OCI-LY3 (cell line): Measurements from ENCODE around the gene SLC2A11.

Source experiments
- H2AFZ ChIP-seq: fragments of 200-600, 300-600 bp; shearing (Covaris generic); 2 replicates; pipeline ENCODE4 v1.6.0; 2014; ENCODE audit warnings: antibody characterized with exemption, low read depth, low read length
- H3K27ac ChIP-seq: fragments of 200-600, 300-600 bp; sonication (generic); 2 replicates; pipeline ENCODE4 v1.5.1; 2014; ENCODE audit warnings: mild to moderate bottlenecking, low read length, moderate library complexity, mixed read lengths
- H3K27me3 ChIP-seq: fragments of 200-600, 300-600 bp; sonication (generic); 2 replicates; pipeline ENCODE4 v1.6.1; 2014; ENCODE audit warnings: low read depth, low read length, mixed read lengths
- H3K36me3 ChIP-seq: fragments of 200-600, 300-600 bp; sonication (generic); replicated peaks from 2 replicates; pipeline ENCODE3; 2014; ENCODE audit warnings: low read depth, low read length, mixed read lengths
- H3K4me1 ChIP-seq: fragments of 300-600, 200-600 bp; sonication (generic); 2 replicates; pipeline ENCODE4 v1.6.1; 2014; ENCODE audit warnings: low read length, mixed read lengths
- H3K4me2 ChIP-seq: fragments of 200-600, 300-600 bp; sonication (generic); 2 replicates; pipeline ENCODE4 v1.6.1; 2014; ENCODE audit warnings: low read length, mixed read lengths
- H3K4me3 ChIP-seq: fragments of 300-600, 200-600 bp; sonication (generic); 2 replicates; pipeline ENCODE4 v1.5.1; 2014; ENCODE audit warnings: antibody characterized with exemption, mild to moderate bottlenecking, low read length, moderate library complexity
- H3K79me2 ChIP-seq: fragments of 300-600, 200-600 bp; shearing (Covaris generic); 2 replicates; pipeline ENCODE4 v1.6.1; 2014; ENCODE audit warnings: mild to moderate bottlenecking, low read length, mixed read lengths
- H3K9ac ChIP-seq: fragments of 300-600, 200-600 bp; shearing (Covaris generic); 2 replicates; pipeline ENCODE4 v1.6.0; 2014; ENCODE audit warnings: mild to moderate bottlenecking, low read length, moderate library complexity
- H3K9me3 ChIP-seq: fragments of 200-600, 300-600 bp; shearing (Covaris generic); 2 replicates; pipeline ENCODE4 v1.6.1; 2014; ENCODE audit warnings: low read length, mixed read lengths; ENCODE audit not compliant: insufficient read depth
- H4K20me1 ChIP-seq: fragments of 200-600, 300-600 bp; sonication (generic); 2 replicates; pipeline ENCODE4 v1.6.1; 2016; ENCODE audit warnings: low read length, mixed read lengths; ENCODE audit not compliant: insufficient read depth
- EZH2phosphoT487 ChIP-seq: fragments of 200-600 bp; shearing (Covaris generic); IDR thresholded peaks from 2 replicates; pipeline ENCODE4 v1.6.1; 2018; ENCODE audit warnings: antibody characterized with exemption, mixed run types, low read depth
- TF ChIP-seq, protein P1 (sequence below): fragments of 200-600, 300-600 bp; sonication (generic); IDR thresholded peaks from 2 replicates; pipeline ENCODE4 v1.5.1; 2014; ENCODE audit warnings: antibody characterized with exemption, low read length, low read depth

Gene SLC2A11

DNA sequence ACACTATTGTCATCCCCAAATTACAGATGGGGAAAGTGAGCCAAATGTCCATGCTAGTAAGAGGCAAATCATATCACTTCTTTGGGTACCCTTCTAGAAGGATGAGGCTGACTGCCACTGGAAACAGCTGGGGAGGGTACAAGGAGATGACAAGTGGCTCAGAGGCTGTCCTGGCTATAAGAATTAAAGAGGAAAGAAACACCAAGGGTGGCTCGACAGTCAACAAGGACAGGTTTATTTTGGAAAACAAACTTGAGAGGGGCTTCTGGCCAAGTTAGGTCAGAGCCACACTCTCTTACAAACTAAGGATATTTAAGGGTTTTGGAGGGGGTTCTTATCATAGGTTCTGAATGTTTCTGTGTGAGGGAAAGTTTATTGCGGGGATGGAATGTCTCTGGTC, 34.5 kb downstream of the SLC2A11 start:
- Histone ChIP-seq H2AFZ (no peak overlapping the region), H3K27me3 (no peaks in the 10 kb centered on the region), H4K20me1 (peaks cover 18% of the 10 kb centered on the region), H3K9me3 (no peaks in the 10 kb centered on the region), H3K27ac (no peak overlapping the region), H3K4me1 (peaks cover 16% of the 10 kb centered on the region), H3K4me3 (no peak overlapping the region), H3K79me2 (peaks cover 26% of the 10 kb centered on the region), H3K36me3 (peaks cover 26% of the 10 kb centered on the region), H3K4me2 (no peak overlapping the region), H3K9ac (no peak overlapping the region)
- TF ChIP-seq EZH2phosphoT487 = no peak
- TF ChIP-seq, protein P1, sequence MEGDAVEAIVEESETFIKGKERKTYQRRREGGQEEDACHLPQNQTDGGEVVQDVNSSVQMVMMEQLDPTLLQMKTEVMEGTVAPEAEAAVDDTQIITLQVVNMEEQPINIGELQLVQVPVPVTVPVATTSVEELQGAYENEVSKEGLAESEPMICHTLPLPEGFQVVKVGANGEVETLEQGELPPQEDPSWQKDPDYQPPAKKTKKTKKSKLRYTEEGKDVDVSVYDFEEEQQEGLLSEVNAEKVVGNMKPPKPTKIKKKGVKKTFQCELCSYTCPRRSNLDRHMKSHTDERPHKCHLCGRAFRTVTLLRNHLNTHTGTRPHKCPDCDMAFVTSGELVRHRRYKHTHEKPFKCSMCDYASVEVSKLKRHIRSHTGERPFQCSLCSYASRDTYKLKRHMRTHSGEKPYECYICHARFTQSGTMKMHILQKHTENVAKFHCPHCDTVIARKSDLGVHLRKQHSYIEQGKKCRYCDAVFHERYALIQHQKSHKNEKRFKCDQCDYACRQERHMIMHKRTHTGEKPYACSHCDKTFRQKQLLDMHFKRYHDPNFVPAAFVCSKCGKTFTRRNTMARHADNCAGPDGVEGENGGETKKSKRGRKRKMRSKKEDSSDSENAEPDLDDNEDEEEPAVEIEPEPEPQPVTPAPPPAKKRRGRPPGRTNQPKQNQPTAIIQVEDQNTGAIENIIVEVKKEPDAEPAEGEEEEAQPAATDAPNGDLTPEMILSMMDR = no peak

DNA sequence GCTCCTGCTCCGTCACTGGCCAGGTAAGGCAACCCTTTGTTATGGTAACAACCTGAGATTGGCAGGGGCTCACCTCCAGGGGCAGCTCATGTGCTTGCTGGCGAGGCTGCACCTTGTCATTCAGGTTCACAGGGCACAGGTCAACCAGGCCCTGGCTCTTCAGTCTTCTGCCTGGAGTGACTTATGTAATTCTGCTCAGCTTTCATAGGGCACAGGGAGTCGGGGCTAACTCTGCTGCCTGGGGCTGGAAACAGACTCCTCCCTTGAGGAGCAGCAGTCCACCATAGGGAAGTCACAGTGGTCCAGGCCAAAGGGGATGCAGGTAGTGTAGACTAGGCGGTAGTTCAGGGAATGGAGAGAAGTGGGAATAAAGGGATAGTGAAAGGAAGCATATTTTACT, 35.0 kb downstream of the SLC2A11 start:
- Histone ChIP-seq H3K4me3 (peak overlapping the region; percentile 85; the same call in 1 of the 2 replicates), H3K27ac (no peak overlapping the region), H3K27me3 (no peaks in the 10 kb centered on the region), H3K79me2 (peaks cover 26% of the 10 kb centered on the region), H3K9me3 (no peaks in the 10 kb centered on the region), H2AFZ (no peak overlapping the region), H4K20me1 (peaks cover 22% of the 10 kb centered on the region), H3K4me2 (peak overlapping the region; percentile 87; the same call in 1 of the 2 replicates), H3K4me1 (peaks cover 16% of the 10 kb centered on the region), H3K36me3 (peaks cover 30% of the 10 kb centered on the region), H3K9ac (no peak overlapping the region)
- TF ChIP-seq, protein P1 = no peak
- TF ChIP-seq EZH2phosphoT487 = no peak

GRCh38 chr22:23893121-23893944, 35.7 kb downstream of the SLC2A11 start:
- Histone ChIP-seq H3K36me3 (peaks cover 37% of the 10 kb centered on the region), H3K4me3 (peak overlapping the region; percentile 85), H3K79me2 (peaks cover 26% of the 10 kb centered on the region), H3K27ac (peak overlapping the region; percentile 75), H3K4me1 (peaks cover 16% of the 10 kb centered on the region), H2AFZ (peak overlapping the region; percentile 14; the same call in 1 of the 2 replicates), H4K20me1 (peaks cover 28% of the 10 kb centered on the region), H3K4me2 (peak overlapping the region; percentile 87), H3K9ac (peak overlapping the region; percentile 97), H3K27me3 (no peaks in the 10 kb centered on the region), H3K9me3 (no peaks in the 10 kb centered on the region)
- TF ChIP-seq, protein P1 = no peak
- TF ChIP-seq EZH2phosphoT487 = no peak

DNA sequence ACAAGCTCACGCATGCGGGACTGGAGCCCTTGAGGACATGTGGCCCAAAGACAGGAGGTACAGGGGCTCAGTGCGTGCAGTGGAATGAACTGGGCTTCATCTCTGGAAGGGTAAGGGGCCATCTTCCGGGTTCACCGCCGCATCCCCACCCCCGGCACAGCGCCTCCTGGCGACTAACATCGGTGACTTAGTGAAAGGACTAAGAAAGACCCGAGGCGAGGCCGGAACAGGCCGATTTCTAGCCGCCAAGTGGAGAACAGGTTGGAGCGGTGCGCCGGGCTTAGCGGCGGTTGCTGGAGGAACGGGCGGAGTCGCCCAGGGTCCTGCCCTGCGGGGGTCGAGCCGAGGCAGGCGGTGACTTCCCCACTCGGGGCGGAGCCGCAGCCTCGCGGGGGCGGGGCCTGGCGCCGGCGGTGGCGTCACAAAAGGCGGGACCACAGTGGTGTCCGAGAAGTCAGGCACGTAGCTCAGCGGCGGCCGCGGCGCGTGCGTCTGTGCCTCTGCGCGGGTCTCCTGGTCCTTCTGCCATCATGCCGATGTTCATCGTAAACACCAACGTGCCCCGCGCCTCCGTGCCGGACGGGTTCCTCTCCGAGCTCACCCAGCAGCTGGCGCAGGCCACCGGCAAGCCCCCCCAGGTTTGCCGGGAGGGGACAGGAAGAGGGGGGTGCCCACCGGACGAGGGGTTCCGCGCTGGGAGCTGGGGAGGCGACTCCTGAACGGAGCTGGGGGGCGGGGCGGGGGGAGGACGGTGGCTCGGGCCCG, 36.5 kb downstream of the SLC2A11 start, which contains the start of gene MIF:
Gene MIF (plus strand): TSS at position 439 of the 765 bp plus-strand sequence. CDS start 92 bp downstream, at position 531.
- H3K79me2 ChIP-seq = peaks cover 26% of the 10 kb centered on the region
- H3K36me3 ChIP-seq = peaks cover 45% of the 10 kb centered on the region
- peak within 1 kb of the TSS; percentile 91 for H3K4me2 ChIP-seq
- H3K9ac ChIP-seq = peak within 1 kb of the TSS; percentile 97
- peak within 1 kb of the TSS; percentile 75 for H3K27ac ChIP-seq
- H3K27me3 ChIP-seq = no peaks in the 10 kb centered on the region
- H2AFZ ChIP-seq = peak within 1 kb of the TSS; percentile 14; the same call in 1 of the 2 replicates
- H4K20me1 ChIP-seq = peaks cover 36% of the 10 kb centered on the region
- TF ChIP-seq, protein P1 = peak; percentile 94
- no peak for TF ChIP-seq EZH2phosphoT487
- peak within 1 kb of the TSS; percentile 85 for H3K4me3 ChIP-seq
- H3K9me3 ChIP-seq = no peaks in the 10 kb centered on the region
- peaks cover 16% of the 10 kb centered on the region for H3K4me1 ChIP-seq
